GM23248 (cell line): Measurements from ENCODE around the gene CCDC107.

Source experiments
- EZH2 ChIP-seq: fragments of 200-600 bp; sonication (generic); IDR thresholded peaks from 2 replicates; pipeline ENCODE4 v1.6.1; 2018; ENCODE audit warnings: antibody characterized with exemption, mild to moderate bottlenecking; ENCODE audit not compliant: insufficient read depth, poor library complexity, severe bottlenecking
- EZH2phosphoT487 ChIP-seq: fragments of 200-600 bp; sonication (generic); IDR thresholded peaks from 2 replicates; pipeline ENCODE4 v1.6.1; 2018; ENCODE audit warnings: antibody characterized with exemption, moderate library complexity, mild to moderate bottlenecking, low read depth; ENCODE audit not compliant: insufficient read depth

- TF ChIP-seq EZH2phosphoT487: no peak
- no peak for TF ChIP-seq EZH2
Observed at GRCh38 chr9:35705836-35706430, 47.8 kb downstream of the CCDC107 start.
